Measurements from ENCODE around the gene SGF29.

DNA sequence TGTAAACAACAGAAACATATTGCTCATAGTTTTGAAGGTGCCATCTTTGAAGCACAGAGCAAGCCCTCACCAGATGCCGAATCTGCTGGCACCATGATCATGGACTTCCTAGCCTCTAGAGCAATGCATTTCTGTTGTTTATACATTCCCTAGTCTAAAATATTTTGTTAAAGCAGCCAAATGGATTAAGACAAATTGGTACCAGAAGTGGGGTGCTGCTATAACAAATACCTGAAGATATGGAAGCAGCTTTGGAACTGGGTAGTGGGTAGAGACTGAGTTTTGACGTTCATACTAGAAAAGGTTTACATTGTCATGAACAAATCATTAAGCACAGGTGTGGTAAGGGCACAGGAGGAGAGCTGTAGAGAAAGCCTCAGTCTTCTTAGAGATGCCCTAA is 13.6 kb downstream of the SGF29 start:
- TF ChIP-seq POLR2A (IDR thresholded peaks at IDR 0.05) (no peak), POLR2AphosphoS5 (IDR thresholded peaks at IDR 0.05) (no peak)
- TF ChIP-seq, protein P1, sequence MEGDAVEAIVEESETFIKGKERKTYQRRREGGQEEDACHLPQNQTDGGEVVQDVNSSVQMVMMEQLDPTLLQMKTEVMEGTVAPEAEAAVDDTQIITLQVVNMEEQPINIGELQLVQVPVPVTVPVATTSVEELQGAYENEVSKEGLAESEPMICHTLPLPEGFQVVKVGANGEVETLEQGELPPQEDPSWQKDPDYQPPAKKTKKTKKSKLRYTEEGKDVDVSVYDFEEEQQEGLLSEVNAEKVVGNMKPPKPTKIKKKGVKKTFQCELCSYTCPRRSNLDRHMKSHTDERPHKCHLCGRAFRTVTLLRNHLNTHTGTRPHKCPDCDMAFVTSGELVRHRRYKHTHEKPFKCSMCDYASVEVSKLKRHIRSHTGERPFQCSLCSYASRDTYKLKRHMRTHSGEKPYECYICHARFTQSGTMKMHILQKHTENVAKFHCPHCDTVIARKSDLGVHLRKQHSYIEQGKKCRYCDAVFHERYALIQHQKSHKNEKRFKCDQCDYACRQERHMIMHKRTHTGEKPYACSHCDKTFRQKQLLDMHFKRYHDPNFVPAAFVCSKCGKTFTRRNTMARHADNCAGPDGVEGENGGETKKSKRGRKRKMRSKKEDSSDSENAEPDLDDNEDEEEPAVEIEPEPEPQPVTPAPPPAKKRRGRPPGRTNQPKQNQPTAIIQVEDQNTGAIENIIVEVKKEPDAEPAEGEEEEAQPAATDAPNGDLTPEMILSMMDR (IDR thresholded peaks at IDR 0.05), result no peak

Data from breast epithelium (tissue), 3 donors.